Fibroblast of mammary gland (primary cell): ENCODE data around the gene RTL10.

Experiments
- DNase-seq: peaks from one replicate; pipeline ENCODE4 v3.0.0-alpha.2; 2010; ENCODE audit warnings: low read depth
- H3K4me3 ChIP-seq: 2 replicates; pipeline ENCODE4 v1.5.1; 2011; ENCODE audit warnings: low read depth, mild to moderate bottlenecking, low read length, moderate library complexity; ENCODE audit not compliant: control insufficient read depth
- TF ChIP-seq, protein P1 (sequence below): conservative IDR thresholded peaks from 2 replicates; pipeline ENCODE4 v1.5.1; 2011; ENCODE audit warnings: low read depth, low read length, inconsistent platforms; ENCODE audit not compliant: control insufficient read depth, insufficient read depth

The RTL10 gene

DNA sequence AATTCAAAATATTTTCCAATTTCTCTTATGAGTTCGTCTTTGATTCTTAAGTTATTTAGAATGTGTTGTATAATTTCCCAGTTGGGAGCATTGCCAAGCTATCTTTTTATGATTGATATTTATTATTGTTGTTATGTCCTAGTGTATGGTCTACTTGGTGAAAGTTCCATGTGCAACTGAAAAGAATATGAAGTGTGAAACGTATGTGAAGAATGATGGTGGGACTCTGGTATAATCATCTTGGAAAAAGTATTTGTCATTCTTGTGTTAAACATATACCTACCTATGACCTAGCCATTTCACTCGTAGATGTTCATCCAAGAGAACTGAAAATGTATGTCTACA is 12.0 kb upstream of the RTL10 start:
- no peak for DNase-seq
- TF ChIP-seq, protein P1, sequence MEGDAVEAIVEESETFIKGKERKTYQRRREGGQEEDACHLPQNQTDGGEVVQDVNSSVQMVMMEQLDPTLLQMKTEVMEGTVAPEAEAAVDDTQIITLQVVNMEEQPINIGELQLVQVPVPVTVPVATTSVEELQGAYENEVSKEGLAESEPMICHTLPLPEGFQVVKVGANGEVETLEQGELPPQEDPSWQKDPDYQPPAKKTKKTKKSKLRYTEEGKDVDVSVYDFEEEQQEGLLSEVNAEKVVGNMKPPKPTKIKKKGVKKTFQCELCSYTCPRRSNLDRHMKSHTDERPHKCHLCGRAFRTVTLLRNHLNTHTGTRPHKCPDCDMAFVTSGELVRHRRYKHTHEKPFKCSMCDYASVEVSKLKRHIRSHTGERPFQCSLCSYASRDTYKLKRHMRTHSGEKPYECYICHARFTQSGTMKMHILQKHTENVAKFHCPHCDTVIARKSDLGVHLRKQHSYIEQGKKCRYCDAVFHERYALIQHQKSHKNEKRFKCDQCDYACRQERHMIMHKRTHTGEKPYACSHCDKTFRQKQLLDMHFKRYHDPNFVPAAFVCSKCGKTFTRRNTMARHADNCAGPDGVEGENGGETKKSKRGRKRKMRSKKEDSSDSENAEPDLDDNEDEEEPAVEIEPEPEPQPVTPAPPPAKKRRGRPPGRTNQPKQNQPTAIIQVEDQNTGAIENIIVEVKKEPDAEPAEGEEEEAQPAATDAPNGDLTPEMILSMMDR: no peak
- no peak overlapping the region for H3K4me3 ChIP-seq

DNA sequence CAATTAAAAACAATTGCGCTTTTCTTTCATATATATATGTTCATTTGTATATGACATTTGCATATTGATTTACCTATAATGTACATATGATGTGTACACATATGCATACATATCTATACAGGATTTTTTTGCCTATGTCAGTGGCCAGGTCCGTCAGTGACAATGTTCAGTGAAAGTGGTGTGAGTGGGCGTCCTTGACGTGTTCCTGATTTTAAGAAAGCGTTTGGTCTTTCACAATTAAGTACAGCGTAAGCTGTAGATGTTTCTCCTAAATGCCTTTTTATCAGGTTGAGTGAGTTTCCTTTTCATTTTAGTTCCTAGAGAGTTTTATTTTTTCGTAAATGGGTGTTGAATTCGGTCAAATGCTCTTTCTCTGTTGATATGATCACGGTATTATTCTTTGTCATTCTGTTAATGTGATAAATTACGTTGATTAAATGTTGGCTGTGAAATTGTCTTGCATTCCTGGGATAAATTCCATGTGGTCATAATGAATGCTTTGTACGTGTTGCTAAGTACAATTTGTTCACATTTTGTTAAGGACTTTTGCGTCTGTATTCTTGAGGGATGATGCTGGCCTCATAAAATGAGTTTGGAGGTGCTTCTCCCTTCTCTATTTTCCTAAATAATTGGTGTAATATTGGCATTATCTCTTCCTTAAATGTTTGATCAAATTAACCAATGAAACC is 10.6 kb upstream of the RTL10 start:
- TF ChIP-seq, protein P1: no peak
- H3K4me3 ChIP-seq: no peak overlapping the region
- DNase-seq: no peak

DNA sequence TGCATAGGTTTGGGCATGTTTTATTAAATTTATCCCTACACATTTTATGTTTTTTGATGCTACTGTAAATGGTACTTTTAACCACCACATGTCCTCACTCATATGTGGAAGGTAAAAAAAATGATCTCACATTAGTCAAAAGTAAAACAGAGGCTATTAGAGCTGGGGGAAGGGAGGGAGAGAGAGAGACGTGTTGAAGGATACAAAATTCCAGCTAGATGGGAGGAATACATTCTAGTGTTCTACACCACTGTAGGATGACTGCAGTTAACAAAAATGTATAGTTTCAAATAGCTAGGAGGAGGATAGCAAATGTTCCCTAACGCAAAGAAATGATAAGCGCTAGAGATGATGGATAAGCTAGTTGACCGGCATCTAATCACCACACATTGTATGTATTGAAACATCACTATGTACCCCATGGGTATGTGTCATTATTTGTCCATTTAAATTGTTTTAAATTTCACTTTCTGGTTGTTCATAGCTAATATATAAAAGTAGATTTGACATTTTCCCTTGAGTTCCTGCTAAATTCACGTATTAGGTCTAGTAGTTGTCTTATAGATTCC is 9.9 kb upstream of the RTL10 start:
- TF ChIP-seq, protein P1: no peak
- no peak for DNase-seq
- H3K4me3 ChIP-seq: no peak overlapping the region

DNA sequence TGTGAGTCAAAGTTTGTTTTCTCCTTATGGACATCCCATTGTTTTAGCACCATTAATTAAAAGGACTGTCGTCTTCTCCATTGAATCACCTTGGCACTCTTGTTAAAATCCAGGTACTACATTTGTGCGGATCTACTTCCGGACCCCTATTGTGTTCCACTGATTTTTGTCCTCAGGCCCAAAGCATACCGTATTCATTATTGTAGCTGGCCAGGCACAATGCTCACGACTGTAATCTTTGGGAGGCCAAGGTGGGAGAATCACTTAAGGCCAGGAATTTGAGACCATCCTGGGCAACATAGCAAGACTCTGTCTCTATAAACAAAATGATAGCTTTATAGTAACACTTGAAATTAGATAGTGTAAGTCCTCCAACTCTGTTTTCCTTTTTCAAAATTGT is 8.9 kb upstream of the RTL10 start:
- DNase-seq: no peak
- no peak overlapping the region for H3K4me3 ChIP-seq

DNA sequence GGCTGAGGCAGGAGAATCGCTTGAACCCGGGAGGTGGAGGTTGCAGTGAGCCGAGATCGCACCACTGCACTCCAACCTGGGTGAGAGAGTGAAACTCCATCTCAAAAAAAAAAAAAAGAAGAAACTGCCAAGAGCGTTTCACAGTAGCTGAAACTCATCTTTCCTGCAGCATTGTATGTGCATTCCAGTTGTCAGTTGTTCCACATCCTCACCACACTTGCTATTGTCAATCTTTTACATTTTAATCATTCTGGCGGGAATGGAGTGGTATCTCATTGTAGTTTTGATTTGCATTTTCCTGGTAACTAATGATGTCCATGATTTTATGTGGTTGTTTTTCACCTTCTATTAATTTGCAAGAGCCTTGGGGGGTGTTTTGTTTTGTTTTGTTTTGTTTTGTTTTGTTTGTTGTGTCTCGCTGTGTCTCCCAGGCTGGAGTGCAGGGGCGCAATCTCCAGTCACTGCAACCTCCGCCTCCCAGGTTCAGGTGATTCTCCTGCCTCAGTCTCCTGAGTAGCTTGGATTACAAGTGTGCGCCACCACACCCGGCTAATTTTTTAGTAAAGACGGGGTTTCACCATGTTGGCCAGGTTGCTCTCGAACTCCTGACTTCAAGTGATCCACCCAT is 8.1 kb upstream of the RTL10 start:
- TF ChIP-seq, protein P1: no peak
- no peak for DNase-seq
- no peak overlapping the region for H3K4me3 ChIP-seq

More for the DNA sequence above, 8.9 kb upstream of the RTL10 start:
- TF ChIP-seq, protein P1: no peak

DNA sequence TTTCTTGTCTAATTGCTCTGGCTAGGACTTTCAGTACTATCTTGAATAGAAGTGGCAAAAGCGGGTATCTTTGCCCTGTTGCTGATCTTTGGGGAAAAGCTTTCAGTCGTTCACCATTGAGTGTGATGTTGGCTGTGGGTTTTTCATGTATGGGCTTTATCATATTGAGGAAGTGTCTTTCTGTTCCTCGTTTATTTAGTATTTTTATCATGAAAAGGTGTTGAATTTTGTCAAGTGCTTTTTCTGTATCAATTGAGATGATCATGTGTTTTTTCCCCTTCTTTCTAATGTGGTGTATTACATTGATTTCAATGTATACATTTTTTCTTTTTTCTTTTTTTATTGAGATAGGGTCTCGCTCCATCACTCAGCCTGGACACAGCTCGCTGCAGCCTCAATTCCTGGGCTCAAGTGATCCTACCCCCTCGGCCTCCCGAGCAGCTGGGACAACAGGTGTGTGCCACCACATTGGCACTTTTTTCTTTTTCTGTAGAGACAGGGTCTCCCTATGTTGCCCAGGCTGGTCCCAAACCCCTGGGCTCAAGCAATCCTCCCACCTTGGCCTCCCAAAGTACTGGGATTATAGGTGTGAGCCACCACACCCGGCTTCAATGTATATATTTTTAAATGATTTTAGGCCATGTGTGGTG is 5.3 kb upstream of the RTL10 start:
- H3K4me3 ChIP-seq: no peak overlapping the region
- TF ChIP-seq, protein P1: no peak
- DNase-seq: no peak
